ENCODE results near the gene ACADS. TPM values are rescaled to one million over a fixed set of nuclear protein-coding genes. Genes with fewer than 3 reads are reported as not detected.

Gene ACADS
- total RNA-seq, 2 donors from 2014 or later: 9.1 to 10.8 TPM

DNA sequence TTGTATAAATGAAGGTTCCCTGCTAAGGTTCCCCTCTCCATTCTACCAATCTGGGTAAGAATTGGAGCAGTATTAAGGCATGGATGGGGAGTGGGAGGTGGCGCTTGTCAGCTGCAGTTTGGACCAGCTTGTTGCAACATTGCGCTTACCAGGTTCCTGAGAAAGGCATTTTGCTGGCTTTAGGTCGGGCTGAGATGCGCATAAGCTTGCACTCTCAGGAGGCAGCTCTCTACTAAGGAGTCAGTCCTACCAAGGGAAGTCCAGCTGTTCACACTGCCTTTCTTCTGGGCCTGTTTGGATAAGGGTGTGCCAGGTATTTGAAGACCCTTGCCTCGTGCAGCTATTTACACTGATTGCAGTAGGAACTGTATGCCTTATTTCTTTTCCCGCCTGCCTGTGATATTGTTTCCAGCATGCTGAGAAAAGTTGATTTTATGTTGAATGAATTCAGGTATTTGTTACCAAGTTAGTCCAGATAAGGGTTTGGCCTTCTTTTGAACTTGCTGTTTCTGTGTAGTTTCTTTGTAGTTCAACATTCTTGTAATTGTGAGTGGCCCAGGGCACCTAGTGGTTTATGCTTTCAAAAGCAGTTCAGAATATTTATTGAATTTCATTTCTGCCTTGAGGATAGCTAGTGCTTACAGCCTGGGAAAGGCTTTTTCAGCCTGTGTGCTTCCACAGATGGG is 36.1 kb upstream of the ACADS start:
- Mint-ChIP-seq H3K27me3 (no peaks in the 10 kb centered on the region), H3K4me1 (peaks cover 33% of the 10 kb centered on the region), H3K27ac (no peak overlapping the region), H3K4me3 (peak overlapping the region; percentile 90), H3K36me3 (ENCODE audit: low read depth) (peaks cover 5% of the 10 kb centered on the region)
- DNase-seq (no peak), ATAC-seq (no peak)
- no peaks in the 10 kb centered on the region for H3K9me3 ChIP-seq (ENCODE audit: control insufficient read depth, low read length, poor library complexity, severe bottlenecking)

DNA sequence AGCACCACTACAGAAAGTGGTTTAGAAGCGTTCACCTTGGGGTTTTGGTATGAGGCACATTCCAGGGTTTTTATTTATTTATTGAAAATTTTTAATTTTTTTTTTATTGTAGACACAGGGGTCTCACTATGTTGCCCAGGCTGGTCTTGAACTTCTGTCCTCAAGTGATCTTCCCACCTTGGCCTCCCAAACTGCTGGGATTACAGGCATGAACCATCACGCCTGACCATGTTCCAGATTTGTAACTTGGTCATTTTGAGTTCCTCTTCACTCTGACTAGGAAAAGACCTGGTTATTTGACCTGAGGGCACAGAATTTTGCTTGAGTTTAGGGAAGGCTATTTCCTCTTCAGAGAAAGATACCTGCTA is 35.6 kb upstream of the ACADS start:
- ATAC-seq: no peak
- Mint-ChIP-seq H3K27me3 (no peaks in the 10 kb centered on the region), H3K36me3 (ENCODE audit: low read depth) (peaks cover 10% of the 10 kb centered on the region), H3K4me3 (no peak overlapping the region), H3K4me1 (peaks cover 33% of the 10 kb centered on the region), H3K27ac (no peak overlapping the region)
- no peak for DNase-seq
- H3K9me3 ChIP-seq (ENCODE audit: control insufficient read depth, low read length, poor library complexity, severe bottlenecking): no peaks in the 10 kb centered on the region

DNA sequence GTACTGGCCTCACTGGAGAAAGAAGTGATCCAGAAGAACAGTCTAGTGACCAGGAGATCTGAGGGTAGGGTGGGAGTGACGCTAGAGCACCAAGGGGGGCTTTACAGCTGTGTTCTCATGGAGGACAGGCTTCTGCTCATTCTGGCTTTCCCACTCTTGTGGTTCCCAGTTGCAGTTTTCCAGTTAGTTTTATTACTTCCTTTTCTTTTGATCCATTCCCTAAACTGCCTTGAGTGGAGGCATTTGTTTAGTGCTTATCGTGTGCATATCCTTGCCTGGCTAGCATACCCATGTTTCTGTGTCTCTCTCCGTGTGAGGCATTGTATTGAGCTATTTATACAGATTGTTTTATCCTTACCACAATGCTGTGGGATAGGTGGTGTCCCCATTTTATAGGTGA is 34.6 kb upstream of the ACADS start:
- no peak overlapping the region for H3K4me3 Mint-ChIP-seq

DNA sequence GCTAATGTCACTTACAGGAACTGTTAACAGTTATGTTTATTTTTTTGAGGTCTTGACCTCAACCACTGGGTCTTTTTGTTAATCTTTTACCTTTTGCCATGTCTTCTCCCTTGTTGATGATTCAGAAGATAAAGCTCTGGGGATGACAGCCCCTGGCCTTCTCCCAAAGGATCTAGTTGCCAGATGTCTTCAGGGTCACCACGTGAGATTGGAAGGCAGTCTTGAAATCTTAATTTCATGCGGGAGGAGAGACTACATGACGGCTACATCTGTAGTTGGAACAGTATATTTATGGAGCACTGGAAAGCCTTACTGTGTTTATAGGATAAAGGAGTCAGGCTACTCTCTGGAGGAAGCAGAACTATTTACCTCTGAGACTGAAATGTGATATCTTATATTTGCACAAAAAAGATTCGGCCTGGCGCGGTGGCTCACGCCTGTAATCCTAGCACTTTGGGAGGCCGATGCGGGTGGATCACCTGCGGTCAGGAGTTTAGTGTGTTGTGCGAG is 33.0 kb upstream of the ACADS start:
- H3K27me3 Mint-ChIP-seq: no peaks in the 10 kb centered on the region
- DNase-seq (no peak), ATAC-seq (no peak)
- no peaks in the 10 kb centered on the region for H3K9me3 ChIP-seq (ENCODE audit: control insufficient read depth, low read length, poor library complexity, severe bottlenecking)
- H3K4me1 Mint-ChIP-seq: peaks cover 33% of the 10 kb centered on the region
- H3K36me3 Mint-ChIP-seq (ENCODE audit: low read depth): peaks cover 15% of the 10 kb centered on the region
- no peak overlapping the region for H3K4me3 Mint-ChIP-seq
- no peak overlapping the region for H3K27ac Mint-ChIP-seq

More for the DNA sequence above, 34.6 kb upstream of the ACADS start:
- no peak for DNase-seq
- H3K27me3 Mint-ChIP-seq: no peaks in the 10 kb centered on the region
- peaks cover 33% of the 10 kb centered on the region for H3K4me1 Mint-ChIP-seq
- H3K9me3 ChIP-seq (ENCODE audit: control insufficient read depth, low read length, poor library complexity, severe bottlenecking): no peaks in the 10 kb centered on the region
- peaks cover 11% of the 10 kb centered on the region for H3K36me3 Mint-ChIP-seq (ENCODE audit: low read depth)
- no peak for ATAC-seq
- no peak overlapping the region for H3K27ac Mint-ChIP-seq

DNA sequence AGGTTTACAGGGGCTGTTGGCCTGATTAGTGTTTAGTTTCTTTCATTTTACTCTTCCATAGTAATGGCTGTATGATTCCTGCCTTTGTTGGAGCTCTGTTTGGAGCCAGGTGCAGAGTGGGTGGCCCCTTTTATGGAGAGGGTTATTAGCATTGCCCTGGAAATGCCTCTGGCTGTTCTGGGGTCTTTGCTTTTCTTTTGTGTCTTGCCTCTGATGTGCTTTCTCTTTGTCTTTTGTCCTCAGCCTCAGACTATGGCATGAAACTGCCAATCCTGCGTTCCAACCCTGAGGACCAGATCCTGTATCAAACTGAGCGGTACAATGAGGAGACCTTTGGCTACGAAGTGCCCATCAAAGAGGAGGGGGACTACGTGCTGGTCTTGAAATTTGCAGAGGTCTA is 31.8 kb upstream of the ACADS start:
- peaks cover 15% of the 10 kb centered on the region for H3K36me3 Mint-ChIP-seq (ENCODE audit: low read depth)

DNA sequence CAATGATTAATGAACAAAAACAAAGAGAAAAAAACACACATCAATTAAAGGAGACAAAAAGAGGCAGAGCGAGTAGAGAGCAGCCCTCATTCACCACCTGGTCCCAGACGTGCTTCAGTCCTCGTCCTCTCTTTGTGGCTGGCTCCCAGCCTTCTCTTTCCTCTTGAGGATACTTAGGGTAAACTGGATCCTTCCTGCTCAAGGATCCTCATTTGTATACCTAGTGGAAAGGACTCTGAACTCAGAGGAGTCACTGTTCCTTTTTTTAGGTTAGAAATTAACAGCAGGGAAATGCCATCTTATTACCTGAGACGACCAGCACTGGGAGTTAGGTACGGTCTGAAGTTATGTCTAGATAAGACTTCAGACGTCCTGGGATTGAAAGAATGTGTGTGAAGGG is 29.0 kb upstream of the ACADS start:
- Mint-ChIP-seq H3K27ac (no peak overlapping the region), H3K4me1 (peaks cover 15% of the 10 kb centered on the region), H3K4me3 (no peak overlapping the region), H3K36me3 (ENCODE audit: low read depth) (peaks cover 18% of the 10 kb centered on the region), H3K27me3 (no peaks in the 10 kb centered on the region)
- ATAC-seq (no peak), DNase-seq (no peak)
- no peaks in the 10 kb centered on the region for H3K9me3 ChIP-seq (ENCODE audit: control insufficient read depth, low read length, poor library complexity, severe bottlenecking)

More for the DNA sequence above, 31.8 kb upstream of the ACADS start:
- Mint-ChIP-seq H3K4me1 (peaks cover 23% of the 10 kb centered on the region), H3K27ac (no peak overlapping the region), H3K4me3 (no peak overlapping the region), H3K27me3 (no peaks in the 10 kb centered on the region)
- no peaks in the 10 kb centered on the region for H3K9me3 ChIP-seq (ENCODE audit: control insufficient read depth, low read length, poor library complexity, severe bottlenecking)
- DNase-seq: no peak
- no peak for ATAC-seq

DNA sequence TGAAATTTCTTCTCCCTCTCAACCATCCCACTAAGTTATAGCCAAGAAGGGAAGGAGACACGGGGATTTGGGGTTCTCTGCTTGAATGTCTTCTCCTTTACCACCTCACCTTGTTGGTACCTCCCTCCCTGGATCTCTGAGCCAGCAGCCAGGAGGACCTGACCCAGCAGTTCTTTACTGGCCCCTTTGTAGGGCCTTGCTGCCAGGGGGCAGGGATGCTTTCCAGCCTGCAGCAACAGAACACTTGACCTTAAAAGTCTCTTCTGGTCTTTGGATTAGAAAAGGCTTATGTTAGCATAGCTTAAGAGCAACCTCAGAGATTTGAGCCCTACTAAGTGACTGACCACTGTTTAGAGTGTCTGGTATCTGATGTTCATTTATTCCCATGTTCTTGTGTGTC is 28.3 kb upstream of the ACADS start:
- H3K36me3 Mint-ChIP-seq (ENCODE audit: low read depth): peaks cover 18% of the 10 kb centered on the region
- H3K27me3 Mint-ChIP-seq: no peaks in the 10 kb centered on the region
- peak overlapping the region; percentile 57 for H3K27ac Mint-ChIP-seq
- no peak overlapping the region for H3K4me3 Mint-ChIP-seq
- H3K9me3 ChIP-seq (ENCODE audit: control insufficient read depth, low read length, poor library complexity, severe bottlenecking): no peaks in the 10 kb centered on the region
- DNase-seq: no peak
- no peak for ATAC-seq
- H3K4me1 Mint-ChIP-seq: peaks cover 12% of the 10 kb centered on the region

DNA sequence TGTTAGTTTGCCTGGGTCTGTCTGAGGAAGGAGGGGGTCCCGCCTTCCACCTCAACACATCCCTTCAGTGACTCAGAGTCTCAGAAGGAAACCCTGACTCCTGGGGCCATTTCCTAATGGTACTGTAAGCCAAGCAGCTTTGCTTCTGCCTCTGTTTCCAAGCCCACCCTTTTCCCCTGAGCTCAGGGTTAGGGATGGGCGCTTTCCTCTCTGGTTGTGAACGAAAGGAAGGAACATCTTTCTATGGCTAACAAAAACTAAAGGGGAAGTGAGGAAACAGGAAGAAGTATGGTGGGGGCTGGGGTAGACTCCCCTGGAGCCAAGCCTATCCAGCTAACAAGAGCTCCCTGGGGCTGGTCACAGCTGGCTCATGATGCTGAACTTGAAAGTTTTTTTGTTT is 27.0 kb upstream of the ACADS start:
- Mint-ChIP-seq H3K4me1 (peaks cover 7% of the 10 kb centered on the region), H3K4me3 (no peak overlapping the region), H3K36me3 (ENCODE audit: low read depth) (peaks cover 15% of the 10 kb centered on the region), H3K27me3 (no peaks in the 10 kb centered on the region), H3K27ac (no peak overlapping the region)
- DNase-seq: no peak
- H3K9me3 ChIP-seq (ENCODE audit: control insufficient read depth, low read length, poor library complexity, severe bottlenecking): no peaks in the 10 kb centered on the region
- ATAC-seq: no peak

DNA sequence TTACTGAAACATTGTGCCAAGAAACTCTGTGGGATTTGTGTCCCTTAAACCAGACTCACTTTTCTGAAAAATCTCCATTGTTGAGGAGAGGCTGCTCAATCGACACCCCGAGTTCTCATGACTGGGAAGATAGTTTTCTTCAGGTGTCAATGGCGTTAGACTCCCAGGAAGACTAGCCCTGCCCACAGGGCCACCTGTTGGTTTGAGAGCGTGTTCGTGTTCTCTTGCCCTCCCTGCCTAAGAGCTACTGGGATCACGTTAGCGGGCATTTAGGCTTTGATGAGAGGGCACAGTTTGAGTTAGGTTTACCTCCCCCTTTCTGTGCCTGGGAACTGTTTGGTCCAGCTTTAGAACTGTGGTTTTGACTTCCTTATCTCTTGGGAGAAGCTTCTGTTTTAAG is 26.1 kb upstream of the ACADS start:
- ATAC-seq (no peak), DNase-seq (no peak)
- no peaks in the 10 kb centered on the region for H3K9me3 ChIP-seq (ENCODE audit: control insufficient read depth, low read length, poor library complexity, severe bottlenecking)
- Mint-ChIP-seq H3K27me3 (no peaks in the 10 kb centered on the region), H3K36me3 (ENCODE audit: low read depth) (peaks cover 12% of the 10 kb centered on the region), H3K4me1 (peaks cover 5% of the 10 kb centered on the region), H3K27ac (no peak overlapping the region), H3K4me3 (no peak overlapping the region)

DNA sequence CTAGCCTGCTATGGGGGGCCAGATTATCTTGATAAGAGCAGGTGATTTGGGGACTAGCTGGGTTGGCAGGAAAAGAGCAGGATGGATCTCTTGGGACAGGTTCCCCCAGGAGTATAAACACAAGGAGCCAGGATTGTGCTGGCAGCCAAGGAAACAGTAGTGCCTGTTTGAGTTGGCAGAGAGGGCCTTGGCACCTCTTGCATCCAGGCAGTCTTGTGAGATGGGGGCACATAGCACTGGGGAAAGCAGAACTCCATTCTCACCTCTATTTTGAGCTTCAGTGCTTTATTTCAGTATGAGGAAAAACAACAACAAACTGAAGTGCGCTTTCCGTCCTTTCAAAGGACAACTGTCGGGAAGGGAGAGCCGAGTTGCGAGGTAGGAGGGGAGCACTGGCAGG is 24.7 kb upstream of the ACADS start:
- no peaks in the 10 kb centered on the region for H3K9me3 ChIP-seq (ENCODE audit: control insufficient read depth, low read length, poor library complexity, severe bottlenecking)
- peaks cover 5% of the 10 kb centered on the region for H3K4me1 Mint-ChIP-seq
- DNase-seq: no peak
- peaks cover 7% of the 10 kb centered on the region for H3K36me3 Mint-ChIP-seq (ENCODE audit: low read depth)
- no peak for ATAC-seq
- no peak overlapping the region for H3K27ac Mint-ChIP-seq
- no peaks in the 10 kb centered on the region for H3K27me3 Mint-ChIP-seq
- H3K4me3 Mint-ChIP-seq: no peak overlapping the region

DNA sequence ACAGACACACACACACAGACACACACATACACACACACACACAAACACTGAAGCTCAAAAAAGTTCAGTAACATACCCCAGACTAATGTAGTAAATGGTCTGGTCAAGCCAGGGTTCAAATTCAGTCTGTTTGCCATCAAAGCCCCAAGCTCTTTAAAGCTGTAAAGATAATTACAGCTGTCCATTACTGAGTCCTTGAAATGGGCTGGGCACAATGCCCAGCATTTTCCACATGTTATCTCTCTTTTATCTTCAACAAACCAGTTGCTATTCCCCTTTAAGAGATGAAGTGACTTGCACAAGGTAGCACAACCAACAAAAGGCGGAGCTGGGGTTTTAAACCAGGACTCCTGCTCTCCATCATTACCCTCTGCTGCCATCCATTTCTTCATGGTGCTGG is 23.0 kb upstream of the ACADS start:
- no peak for DNase-seq
- Mint-ChIP-seq H3K27ac (no peak overlapping the region), H3K4me3 (no peak overlapping the region), H3K36me3 (ENCODE audit: low read depth) (peaks cover 2% of the 10 kb centered on the region), H3K4me1 (peaks cover 5% of the 10 kb centered on the region), H3K27me3 (no peaks in the 10 kb centered on the region)
- H3K9me3 ChIP-seq (ENCODE audit: control insufficient read depth, low read length, poor library complexity, severe bottlenecking): no peaks in the 10 kb centered on the region
- ATAC-seq: no peak

DNA sequence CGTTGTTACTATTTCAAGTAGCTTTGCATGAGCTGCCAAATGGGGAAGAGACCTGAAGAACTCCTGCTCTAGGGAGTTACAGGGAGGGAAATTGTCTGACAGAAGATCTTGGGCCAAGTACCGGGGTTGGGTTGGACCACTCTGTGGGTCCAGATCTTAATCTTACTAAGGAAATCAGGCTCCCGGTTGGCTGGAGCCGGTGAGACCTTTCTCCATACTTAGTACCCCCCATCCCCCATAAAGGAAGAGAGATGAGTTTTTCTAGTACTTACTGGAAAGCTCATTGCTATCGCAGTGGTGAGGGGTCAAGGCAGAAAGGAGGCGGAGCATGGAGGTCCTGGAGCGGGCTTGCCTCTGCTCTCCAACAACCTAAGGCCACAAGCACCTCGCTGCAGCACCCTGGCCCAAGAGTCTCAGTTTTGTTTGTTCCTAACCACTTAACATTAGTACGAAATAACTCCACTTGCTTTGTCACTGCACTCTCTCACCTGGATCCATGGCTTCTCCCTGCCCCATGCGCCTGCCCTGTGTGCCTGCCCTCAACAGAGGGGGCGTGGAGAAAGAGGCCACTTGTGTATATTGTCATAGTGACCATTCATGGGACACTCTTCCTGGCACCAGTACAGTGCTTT is 22.2 kb upstream of the ACADS start:
- no peak overlapping the region for H3K27ac Mint-ChIP-seq
- H3K4me1 Mint-ChIP-seq: peaks cover 5% of the 10 kb centered on the region
- no peak overlapping the region for H3K4me3 Mint-ChIP-seq
- no peaks in the 10 kb centered on the region for H3K27me3 Mint-ChIP-seq
- no peaks in the 10 kb centered on the region for H3K9me3 ChIP-seq (ENCODE audit: control insufficient read depth, low read length, poor library complexity, severe bottlenecking)
- H3K36me3 Mint-ChIP-seq (ENCODE audit: low read depth): peaks cover 2% of the 10 kb centered on the region
- ATAC-seq (no peak), DNase-seq (no peak)

DNA sequence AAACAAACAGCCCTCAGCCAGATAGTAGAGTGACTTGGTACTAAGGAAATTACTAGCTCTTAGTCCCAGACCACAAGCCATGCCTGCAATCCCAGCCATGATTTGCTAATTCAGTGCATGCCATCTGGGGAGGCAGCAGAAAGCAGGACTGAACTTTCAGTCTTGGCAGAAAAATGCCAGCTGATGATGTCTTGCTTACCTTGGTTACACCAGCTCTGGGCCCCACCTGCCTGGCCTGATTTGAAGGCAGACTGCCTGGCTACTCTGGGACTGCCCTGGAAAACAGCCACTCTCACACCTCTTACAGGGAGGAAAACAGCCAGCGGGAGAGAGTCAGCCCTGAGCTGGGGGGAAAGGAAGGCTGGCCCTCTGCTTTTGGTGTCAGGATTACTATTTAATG is 20.0 kb upstream of the ACADS start:
- Mint-ChIP-seq H3K36me3 (ENCODE audit: low read depth) (peaks cover 2% of the 10 kb centered on the region), H3K4me1 (peaks cover 6% of the 10 kb centered on the region), H3K27ac (no peak overlapping the region), H3K27me3 (no peaks in the 10 kb centered on the region), H3K4me3 (no peak overlapping the region)
- no peaks in the 10 kb centered on the region for H3K9me3 ChIP-seq (ENCODE audit: control insufficient read depth, low read length, poor library complexity, severe bottlenecking)
- DNase-seq: no peak
- ATAC-seq: no peak

DNA sequence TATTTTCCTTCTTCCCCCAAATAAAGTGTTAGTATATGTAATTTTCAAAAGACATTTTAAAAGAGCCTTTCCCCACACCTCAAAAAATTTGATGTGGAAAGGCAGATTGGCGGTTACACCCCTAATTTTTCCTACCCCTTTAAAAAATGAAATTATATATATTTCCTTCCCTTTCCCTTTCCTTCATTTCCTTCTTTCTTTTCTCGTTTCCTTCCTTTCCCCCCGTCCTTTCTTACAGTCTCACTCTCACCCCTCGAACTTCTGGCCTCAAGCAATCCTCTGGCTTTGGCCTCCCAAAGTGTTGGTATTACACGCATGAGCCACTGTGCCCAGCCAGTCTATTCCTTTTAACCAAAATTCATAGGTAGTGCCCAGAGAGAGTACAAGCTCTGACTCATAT is 19.6 kb upstream of the ACADS start:
- no peaks in the 10 kb centered on the region for H3K27me3 Mint-ChIP-seq
- H3K9me3 ChIP-seq (ENCODE audit: control insufficient read depth, low read length, poor library complexity, severe bottlenecking): no peaks in the 10 kb centered on the region
- H3K36me3 Mint-ChIP-seq (ENCODE audit: low read depth): peaks cover 1% of the 10 kb centered on the region
- peaks cover 7% of the 10 kb centered on the region for H3K4me1 Mint-ChIP-seq
- no peak for ATAC-seq
- no peak overlapping the region for H3K4me3 Mint-ChIP-seq
- no peak overlapping the region for H3K27ac Mint-ChIP-seq
- DNase-seq: no peak

Measured in T-helper 17 cell (primary cell).